Measurements from ENCODE around the gene LRRC36. TPM values are rescaled to one million over a fixed set of nuclear protein-coding genes. Genes with fewer than 3 reads are reported as not detected.
A peak's percentile ranks its signal among the peaks of the same experiment; 100 is the strongest.
"Not testable (repeated sequence)": the region's sequence is repeated elsewhere in the genome, so short reads cannot be mapped to it uniquely, and the experiment has no call there.

LRRC36 gene
- total RNA-seq, 1 donor from 2014 or later = 42.1 TPM

DNA sequence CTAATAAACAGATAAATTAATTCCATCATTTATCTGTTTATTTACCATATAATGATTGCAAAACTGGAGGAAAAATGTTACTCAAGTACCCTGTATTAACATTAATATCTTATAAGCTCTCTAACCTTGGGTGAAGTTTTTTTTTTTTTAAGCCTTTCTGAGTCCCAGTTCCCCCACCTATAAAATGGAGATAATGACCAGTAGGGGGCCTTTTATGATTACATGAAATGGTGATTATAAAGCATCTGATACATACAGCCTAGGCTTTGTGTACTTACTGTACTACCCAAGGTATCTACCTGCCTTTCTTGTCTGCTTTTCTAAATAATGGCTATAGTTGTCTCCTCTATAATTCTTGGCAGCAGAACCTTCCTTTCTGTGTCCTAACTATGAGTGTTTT lies 22.6 kb downstream of the LRRC36 start:
- ATAC-seq (peak in 1 of 2 donors; percentile 72), DNase-seq (no peak)
- TF ChIP-seq, protein P1, sequence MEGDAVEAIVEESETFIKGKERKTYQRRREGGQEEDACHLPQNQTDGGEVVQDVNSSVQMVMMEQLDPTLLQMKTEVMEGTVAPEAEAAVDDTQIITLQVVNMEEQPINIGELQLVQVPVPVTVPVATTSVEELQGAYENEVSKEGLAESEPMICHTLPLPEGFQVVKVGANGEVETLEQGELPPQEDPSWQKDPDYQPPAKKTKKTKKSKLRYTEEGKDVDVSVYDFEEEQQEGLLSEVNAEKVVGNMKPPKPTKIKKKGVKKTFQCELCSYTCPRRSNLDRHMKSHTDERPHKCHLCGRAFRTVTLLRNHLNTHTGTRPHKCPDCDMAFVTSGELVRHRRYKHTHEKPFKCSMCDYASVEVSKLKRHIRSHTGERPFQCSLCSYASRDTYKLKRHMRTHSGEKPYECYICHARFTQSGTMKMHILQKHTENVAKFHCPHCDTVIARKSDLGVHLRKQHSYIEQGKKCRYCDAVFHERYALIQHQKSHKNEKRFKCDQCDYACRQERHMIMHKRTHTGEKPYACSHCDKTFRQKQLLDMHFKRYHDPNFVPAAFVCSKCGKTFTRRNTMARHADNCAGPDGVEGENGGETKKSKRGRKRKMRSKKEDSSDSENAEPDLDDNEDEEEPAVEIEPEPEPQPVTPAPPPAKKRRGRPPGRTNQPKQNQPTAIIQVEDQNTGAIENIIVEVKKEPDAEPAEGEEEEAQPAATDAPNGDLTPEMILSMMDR (IDR thresholded peaks at IDR 0.05) = peak; percentile 57
- H3K27me3 ChIP-seq (ENCODE audit: low read depth) = no peaks in the 10 kb centered on the region
- H3K9me3 ChIP-seq = no peaks in the 10 kb centered on the region
- intact Hi-C loops (cut with DNase I) = no loop called here
- H3K27ac ChIP-seq = no peak overlapping the region
- no peaks in the 10 kb centered on the region for H3K36me3 ChIP-seq
- no peak overlapping the region for H3K4me3 ChIP-seq
- H3K4me1 ChIP-seq = peaks cover 24% of the 10 kb centered on the region

DNA sequence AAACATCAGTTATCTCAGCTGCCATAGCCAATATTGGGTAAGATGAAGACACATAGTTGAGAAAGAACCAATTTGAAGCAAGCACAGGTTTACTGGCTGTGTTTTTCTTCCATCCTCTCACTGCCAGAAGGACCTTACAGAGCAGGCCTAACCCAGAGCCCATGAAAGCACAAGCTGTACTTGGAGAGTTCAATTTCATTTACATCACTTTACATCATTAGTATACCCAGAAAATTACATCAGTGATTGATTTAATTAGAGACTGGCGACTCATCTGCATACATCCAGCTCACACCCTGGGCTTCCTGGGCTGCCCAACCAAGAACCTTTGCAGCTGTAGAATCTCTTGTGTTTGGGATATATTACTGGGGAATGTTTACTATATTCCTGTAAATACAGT lies 23.7 kb downstream of the LRRC36 start:
- Histone ChIP-seq H3K27me3 (ENCODE audit: low read depth) (no peaks in the 10 kb centered on the region), H3K4me3 (no peak overlapping the region), H3K4me1 (peaks cover 18% of the 10 kb centered on the region), H3K36me3 (no peaks in the 10 kb centered on the region), H3K27ac (no peak overlapping the region), H3K9me3 (no peaks in the 10 kb centered on the region)
- intact Hi-C loops (cut with DNase I) = no loop called here
- ATAC-seq (no peak), DNase-seq (no peak)
- TF ChIP-seq, protein P1 (IDR thresholded peaks at IDR 0.05) = no peak

DNA sequence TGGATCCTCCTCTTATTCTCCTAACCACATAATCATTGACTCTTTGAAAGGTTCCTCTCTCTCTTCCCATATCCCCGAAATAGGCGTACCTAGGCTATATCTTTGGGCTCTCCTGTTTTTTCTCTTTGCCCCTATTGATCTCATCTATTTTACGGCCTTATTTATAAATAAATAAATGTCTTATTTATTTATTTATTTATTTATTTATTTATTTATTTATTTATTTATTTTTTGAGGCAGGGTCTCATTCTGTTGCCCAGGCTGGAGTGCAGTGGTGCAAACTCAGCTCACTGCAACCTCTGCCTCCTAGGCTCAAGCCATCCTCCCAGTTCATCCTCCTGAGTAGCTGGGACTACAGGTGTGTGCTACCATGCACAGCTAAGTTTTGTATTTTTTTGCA lies 25.8 kb downstream of the LRRC36 start:
- H3K36me3 ChIP-seq; H3K4me3 ChIP-seq; H3K27me3 ChIP-seq (ENCODE audit: low read depth); intact Hi-C loops (cut with DNase I); DNase-seq; H3K9me3 ChIP-seq; H3K27ac ChIP-seq; H3K4me1 ChIP-seq; ATAC-seq: not testable (repeated sequence)

DNA sequence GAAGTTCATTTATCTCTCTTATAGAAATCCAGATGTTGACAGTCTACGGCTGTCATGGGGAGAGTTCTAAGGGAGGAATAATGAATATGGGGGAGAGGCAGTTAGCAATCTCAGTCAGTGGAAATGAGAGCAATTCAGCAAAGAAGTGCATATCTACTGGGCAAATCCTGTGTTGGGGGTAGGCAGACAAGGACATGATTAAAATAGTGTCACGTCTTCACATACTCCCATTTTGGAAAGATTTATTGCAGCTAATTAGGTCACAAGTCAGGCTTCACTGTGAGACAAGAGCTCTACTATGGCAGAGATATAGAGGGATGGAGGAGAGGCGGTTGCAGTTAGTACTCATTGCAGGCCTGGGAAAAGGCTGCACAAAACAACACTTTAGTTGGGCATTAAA lies 29.8 kb downstream of the LRRC36 start:
- H3K4me3 ChIP-seq = no peak overlapping the region
- intact Hi-C loops (cut with DNase I) = no loop called here
- no peak for DNase-seq
- no peaks in the 10 kb centered on the region for H3K9me3 ChIP-seq
- ATAC-seq = no peak
- TF ChIP-seq, protein P1 (IDR thresholded peaks at IDR 0.05) = no peak
- no peaks in the 10 kb centered on the region for H3K36me3 ChIP-seq
- H3K4me1 ChIP-seq = peaks cover 6% of the 10 kb centered on the region
- H3K27ac ChIP-seq = no peak overlapping the region
- no peaks in the 10 kb centered on the region for H3K27me3 ChIP-seq (ENCODE audit: low read depth)

DNA sequence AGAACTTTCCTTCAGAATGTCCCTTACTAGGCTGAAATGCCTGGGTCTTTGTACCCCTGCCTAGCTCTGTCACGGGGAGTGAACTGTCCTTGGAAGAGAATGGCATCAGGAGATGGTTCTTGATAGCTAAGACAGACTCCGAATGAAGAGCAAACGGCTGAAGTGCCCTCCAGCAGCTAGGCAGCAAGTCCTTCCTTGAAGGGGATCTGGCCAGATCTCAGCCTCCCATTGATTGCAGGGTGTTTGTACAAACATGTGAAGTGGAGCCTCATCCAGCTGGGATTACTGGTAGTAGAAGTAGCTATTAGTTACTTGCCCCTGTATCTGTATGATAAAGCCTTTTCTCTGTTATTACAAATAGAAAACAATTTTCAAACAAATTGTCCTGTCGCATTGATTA lies 30.9 kb downstream of the LRRC36 start:
- no peak for DNase-seq
- intact Hi-C loops (cut with DNase I) = no loop called here
- H3K9me3 ChIP-seq = no peaks in the 10 kb centered on the region
- H3K4me1 ChIP-seq = peaks cover 6% of the 10 kb centered on the region
- ATAC-seq = no peak
- no peaks in the 10 kb centered on the region for H3K27me3 ChIP-seq (ENCODE audit: low read depth)
- TF ChIP-seq, protein P1 (IDR thresholded peaks at IDR 0.05) = no peak
- no peaks in the 10 kb centered on the region for H3K36me3 ChIP-seq
- H3K27ac ChIP-seq = no peak overlapping the region
- H3K4me3 ChIP-seq = no peak overlapping the region

DNA sequence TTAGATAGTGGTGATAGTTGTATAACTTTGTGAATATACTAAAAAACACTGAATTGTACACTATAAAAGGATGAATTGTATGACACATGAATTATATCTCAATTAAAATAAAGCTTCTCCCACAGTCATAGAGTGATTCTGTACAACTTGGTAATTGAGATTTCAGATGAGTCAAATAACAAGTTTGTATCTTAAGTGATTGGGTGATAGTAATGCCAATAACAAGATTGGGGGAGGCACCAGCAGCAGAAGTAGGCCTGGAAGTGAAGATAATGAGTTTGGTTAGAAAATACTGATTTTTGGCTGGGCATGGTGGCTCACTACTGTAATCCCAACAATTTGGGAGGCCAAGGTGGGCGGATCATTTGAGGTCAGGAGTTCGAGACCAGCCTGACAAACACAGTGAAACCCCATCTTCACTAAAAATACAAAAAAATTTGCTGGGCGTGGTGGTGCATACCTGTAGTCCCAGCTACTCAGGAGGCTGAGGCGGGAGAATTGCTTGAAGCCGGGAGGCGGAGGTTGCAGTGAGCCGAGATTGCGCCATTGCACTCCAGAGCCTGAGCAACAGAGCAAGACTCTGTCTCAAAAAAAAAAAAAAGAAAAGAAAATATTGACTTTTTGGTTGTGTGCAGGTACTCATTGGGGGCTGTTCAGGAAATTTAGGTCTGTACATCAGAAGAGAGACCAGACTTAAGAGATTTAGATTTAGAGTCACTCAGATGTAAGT lies 33.1 kb downstream of the LRRC36 start:
- ATAC-seq; intact Hi-C loops (cut with DNase I); H3K27me3 ChIP-seq (ENCODE audit: low read depth); H3K36me3 ChIP-seq; H3K27ac ChIP-seq; H3K4me3 ChIP-seq; H3K9me3 ChIP-seq: not testable (repeated sequence)
- peak; percentile 56 for DNase-seq
- peaks cover 17% of the 10 kb centered on the region for H3K4me1 ChIP-seq

Data from lower lobe of right lung (tissue), 2 donors.